Smooth muscle cell (in vitro differentiated cells): ENCODE data around the gene PDE4D. TPM values are rescaled to one million over a fixed set of nuclear protein-coding genes. Genes with fewer than 3 reads are reported as not detected.

Experiments
- DNase-seq: peaks from one replicate; lab custom pipeline; 2025; ENCODE audit not compliant: unreplicated experiment; lab: John Stamatoyannopoulos, UW
- H2AFZ ChIP-seq: fragments of 200-600 bp; sonication (generic); 2 replicates; pipeline ENCODE4 v1.6.0; 2016; ENCODE audit warnings: antibody characterized with exemption, low read depth, mild to moderate bottlenecking
- H3F3A ChIP-seq: fragments of 200-600 bp; sonication (generic); 2 replicates; pipeline ENCODE4 v1.6.0; 2017; ENCODE audit warnings: antibody characterized with exemption, low read depth
- H3K27ac ChIP-seq: fragments of 200-600 bp; sonication (generic); 2 replicates; pipeline ENCODE4 v1.5.1; 2016; ENCODE audit warnings: low read depth, mild to moderate bottlenecking
- H3K27me3 ChIP-seq: fragments of 200-600 bp; sonication (generic); 2 replicates; pipeline ENCODE4 v1.6.1; 2016; ENCODE audit warnings: low read depth, mild to moderate bottlenecking
- H3K36me3 ChIP-seq: fragments of 200-600 bp; sonication (generic); 2 replicates; pipeline ENCODE4 v1.5.1; 2016; ENCODE audit warnings: low read depth
- H3K4me1 ChIP-seq: fragments of 200-600 bp; sonication (generic); 2 replicates; pipeline ENCODE4 v1.5.1; 2016; ENCODE audit warnings: low read depth
- H3K4me2 ChIP-seq: fragments of 200-600 bp; sonication (generic); 2 replicates; pipeline ENCODE4 v1.6.0; 2016; ENCODE audit warnings: mild to moderate bottlenecking
- H3K4me3 ChIP-seq: fragments of 200-600 bp; sonication (generic); 2 replicates; pipeline ENCODE4 v1.5.1; 2016; ENCODE audit warnings: mild to moderate bottlenecking
- H3K79me2 ChIP-seq: fragments of 200-600 bp; sonication (generic); 2 replicates; pipeline ENCODE4 v1.6.0; 2016; ENCODE audit warnings: low read depth, mild to moderate bottlenecking
- H3K9ac ChIP-seq: fragments of 200-600 bp; sonication (generic); 2 replicates; pipeline ENCODE4 v1.6.0; 2016; ENCODE audit warnings: low read depth
- H3K9me3 ChIP-seq: fragments of 200-600 bp; sonication (generic); replicated peaks from 2 replicates; pipeline ENCODE4 v1.5.1; 2016; ENCODE audit warnings: low read depth
- H4K20me1 ChIP-seq: fragments of 200-600 bp; sonication (generic); 2 replicates; pipeline ENCODE4 v1.6.0; 2016; ENCODE audit warnings: low read depth
- WGBS: methylation state at CpG from one replicate; pipeline ENCODE4 v1.1.7; 2016; ENCODE audit warnings: low lambda C conversion rate; 5-methylcytosine and 5-hydroxymethylcytosine counted together
- polyA plus RNA-seq: library from polyadenylated mRNA; unstranded; fragments of >200 nt; fragmentation: Nextera tagmentation; extraction: Ambion mirVana; gene quantifications from 2 replicates; pipeline ENCODE4 v1.2.1, GENCODE V29; 2016
- total RNA-seq: library from RNA; depleted of rRNA; stranded (reverse); fragments of >200 nt; gene quantifications from 2 replicates; pipeline ENCODE4 v1.2.3, GENCODE V29; 2014
- TF ChIP-seq, protein P1 (sequence below): fragments of 200-600 bp; sonication (generic); IDR thresholded peaks from 2 replicates; pipeline ENCODE4 v1.5.1; 2017; ENCODE audit warnings: borderline replicate concordance, mild to moderate bottlenecking, antibody characterized with exemption; ENCODE audit not compliant: insufficient read depth, poor library complexity, severe bottlenecking

PDE4D gene
- total and polyA plus RNA-seq, 2 experiments from 2014 or later: 16.4 to 61.0 TPM

DNA sequence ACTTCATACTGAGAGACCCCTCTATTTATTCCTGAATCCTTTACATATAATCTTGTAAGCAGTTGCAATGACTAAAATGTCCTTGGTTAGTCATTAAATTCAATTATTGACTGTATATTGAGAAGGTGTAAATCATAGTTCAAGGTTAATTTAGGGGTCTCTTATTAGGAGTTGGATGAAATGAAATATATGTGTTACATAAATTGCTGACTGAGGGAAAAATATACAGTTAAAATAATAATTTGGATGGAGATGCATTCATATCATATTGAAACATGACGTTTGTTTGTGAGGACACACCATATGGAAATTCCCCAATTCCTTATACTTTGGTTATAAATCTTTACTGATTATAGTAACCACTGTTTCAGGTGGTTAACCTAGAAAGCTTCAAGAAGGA lies 430.6 kb downstream of the PDE4D start:
- peaks cover 16% of the 10 kb centered on the region for H3K27me3 ChIP-seq
- H3K9ac ChIP-seq: no peak overlapping the region
- H3F3A ChIP-seq: peaks cover 7% of the 10 kb centered on the region
- H4K20me1 ChIP-seq: peaks cover 20% of the 10 kb centered on the region
- no peaks in the 10 kb centered on the region for H3K36me3 ChIP-seq
- no peak overlapping the region for H3K4me2 ChIP-seq
- no peak overlapping the region for H2AFZ ChIP-seq
- no peak overlapping the region for H3K27ac ChIP-seq
- H3K4me1 ChIP-seq: peaks cover 11% of the 10 kb centered on the region
- H3K9me3 ChIP-seq: no peaks in the 10 kb centered on the region
- no peak for DNase-seq
- 90% methylated on average over 1 of the region's 1 CpG for WGBS
- H3K79me2 ChIP-seq: no peaks in the 10 kb centered on the region
- no peak overlapping the region for H3K4me3 ChIP-seq
- TF ChIP-seq, protein P1, sequence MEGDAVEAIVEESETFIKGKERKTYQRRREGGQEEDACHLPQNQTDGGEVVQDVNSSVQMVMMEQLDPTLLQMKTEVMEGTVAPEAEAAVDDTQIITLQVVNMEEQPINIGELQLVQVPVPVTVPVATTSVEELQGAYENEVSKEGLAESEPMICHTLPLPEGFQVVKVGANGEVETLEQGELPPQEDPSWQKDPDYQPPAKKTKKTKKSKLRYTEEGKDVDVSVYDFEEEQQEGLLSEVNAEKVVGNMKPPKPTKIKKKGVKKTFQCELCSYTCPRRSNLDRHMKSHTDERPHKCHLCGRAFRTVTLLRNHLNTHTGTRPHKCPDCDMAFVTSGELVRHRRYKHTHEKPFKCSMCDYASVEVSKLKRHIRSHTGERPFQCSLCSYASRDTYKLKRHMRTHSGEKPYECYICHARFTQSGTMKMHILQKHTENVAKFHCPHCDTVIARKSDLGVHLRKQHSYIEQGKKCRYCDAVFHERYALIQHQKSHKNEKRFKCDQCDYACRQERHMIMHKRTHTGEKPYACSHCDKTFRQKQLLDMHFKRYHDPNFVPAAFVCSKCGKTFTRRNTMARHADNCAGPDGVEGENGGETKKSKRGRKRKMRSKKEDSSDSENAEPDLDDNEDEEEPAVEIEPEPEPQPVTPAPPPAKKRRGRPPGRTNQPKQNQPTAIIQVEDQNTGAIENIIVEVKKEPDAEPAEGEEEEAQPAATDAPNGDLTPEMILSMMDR: no peak

DNA sequence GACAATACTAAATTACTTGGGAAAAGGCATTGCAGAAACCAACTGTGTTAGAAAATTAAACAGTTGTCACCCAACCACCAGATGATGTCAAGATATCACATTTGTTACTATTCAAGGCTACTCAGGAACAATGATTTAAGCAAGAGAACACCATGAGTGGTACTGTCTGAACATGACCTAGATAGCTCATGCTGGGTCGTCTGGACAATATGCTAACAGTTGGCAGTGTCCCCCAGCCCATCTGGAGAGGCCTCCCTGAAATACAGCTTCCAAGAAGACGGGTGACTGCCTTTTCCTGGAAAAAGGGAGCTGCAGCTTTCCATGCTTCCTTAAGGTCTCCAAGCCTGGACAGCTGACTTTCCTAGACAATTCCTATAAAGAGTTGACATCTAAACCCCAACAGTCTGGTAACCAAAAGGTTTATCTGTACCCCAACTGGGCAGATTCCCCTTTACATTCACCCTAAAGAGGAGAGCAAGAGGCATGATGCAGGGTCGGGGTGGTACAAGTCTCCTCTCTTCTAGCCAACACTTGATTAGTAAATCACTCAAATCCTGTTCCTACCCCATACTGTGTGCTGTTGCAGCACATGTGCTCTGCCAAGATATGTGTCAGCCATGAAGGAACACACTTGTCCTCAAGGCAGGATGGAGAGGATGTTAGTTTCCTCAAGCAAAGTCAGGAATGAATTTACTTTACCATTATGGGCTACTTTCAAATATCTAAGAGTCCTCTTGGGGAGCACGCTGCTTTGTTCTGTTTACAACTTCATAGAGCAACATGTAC lies 433.0 kb downstream of the PDE4D start:
- Histone ChIP-seq H3K79me2 (no peaks in the 10 kb centered on the region), H3K27me3 (peaks cover 16% of the 10 kb centered on the region), H4K20me1 (peaks cover 20% of the 10 kb centered on the region), H3K4me3 (no peak overlapping the region), H3K9ac (no peak overlapping the region), H3K36me3 (no peaks in the 10 kb centered on the region), H3F3A (no peaks in the 10 kb centered on the region), H3K4me2 (no peak overlapping the region), H3K27ac (no peak overlapping the region), H3K9me3 (no peaks in the 10 kb centered on the region), H3K4me1 (no peaks in the 10 kb centered on the region), H2AFZ (no peak overlapping the region)
- WGBS: 85% methylated on average over 4 of the region's 4 CpGs
- no peak for DNase-seq
- TF ChIP-seq, protein P1: no peak

DNA sequence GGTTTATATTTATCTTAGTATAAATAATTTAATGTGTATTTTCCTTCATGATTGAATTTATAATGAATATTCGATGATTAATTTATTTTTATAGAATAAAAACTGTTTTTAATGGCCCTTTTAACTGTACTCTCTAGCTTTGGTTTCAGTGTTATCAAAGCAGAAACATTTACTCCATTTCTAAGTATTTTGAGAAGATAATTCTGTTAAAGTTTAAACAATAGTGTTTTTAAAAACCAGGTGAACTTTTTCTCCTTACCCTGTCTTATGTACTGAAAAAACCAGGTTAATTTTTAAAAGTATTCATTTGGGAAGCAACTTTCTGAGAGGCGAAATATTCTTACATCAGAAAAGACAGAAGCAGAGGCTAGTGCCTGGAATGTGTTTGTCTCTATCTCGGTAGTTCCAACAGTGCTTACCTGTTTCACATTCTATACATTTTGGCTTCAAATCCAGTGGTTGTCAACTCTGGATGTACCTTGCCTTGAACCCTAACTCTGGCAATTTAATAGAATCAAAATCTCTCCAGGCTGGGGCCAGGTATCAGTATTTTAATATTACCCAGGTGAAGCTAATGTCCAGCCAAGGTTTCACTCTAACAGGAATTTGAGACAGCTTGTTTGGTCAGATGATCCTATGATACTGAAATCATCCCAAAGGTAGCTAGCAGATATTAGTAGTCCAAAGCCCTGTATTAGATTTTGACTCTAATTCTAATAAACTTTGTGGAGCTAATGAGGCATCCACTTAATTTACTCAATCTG lies 434.4 kb downstream of the PDE4D start:
- Histone ChIP-seq H3F3A (no peaks in the 10 kb centered on the region), H3K4me2 (no peak overlapping the region), H3K27me3 (peaks cover 16% of the 10 kb centered on the region), H3K79me2 (no peaks in the 10 kb centered on the region), H3K4me3 (peak overlapping the region; percentile 15), H3K36me3 (no peaks in the 10 kb centered on the region), H3K9me3 (no peaks in the 10 kb centered on the region), H3K4me1 (no peaks in the 10 kb centered on the region), H3K27ac (no peak overlapping the region), H2AFZ (no peak overlapping the region), H4K20me1 (peaks cover 20% of the 10 kb centered on the region), H3K9ac (no peak overlapping the region)
- no peak for DNase-seq
- 80% methylated on average over 3 of the region's 3 CpGs for WGBS
- TF ChIP-seq, protein P1: no peak
